Measurements from ENCODE around the gene ABCA12. TPM values are rescaled to one million over a fixed set of nuclear protein-coding genes. Genes with fewer than 3 reads are reported as not detected.

Gene ABCA12
- total and polyA plus RNA-seq, 2 donors (not counting 3 experiments of a cell fraction or from before 2014, with no cell fraction given), result not detected

DNA sequence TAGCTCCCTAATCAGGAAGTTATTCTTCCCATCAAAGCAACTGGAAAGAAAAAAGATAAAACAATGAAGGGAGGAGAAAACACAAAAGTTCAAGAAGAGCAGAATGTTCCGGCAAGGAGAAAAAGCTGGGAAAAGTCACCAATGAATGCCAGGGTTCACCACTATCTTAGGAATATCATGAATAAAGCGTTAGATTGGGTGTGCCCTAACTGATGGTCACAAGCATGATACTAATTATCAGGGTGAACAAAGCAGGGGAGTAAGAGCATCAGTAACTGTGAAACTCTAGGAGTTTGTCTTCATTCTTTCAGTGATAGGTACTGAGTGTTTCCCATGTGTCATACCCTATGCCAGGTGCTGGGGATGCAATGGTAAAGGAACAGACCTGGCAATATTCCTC lies 115.5 kb downstream of the ABCA12 start:
- Histone ChIP-seq H3K4me1 (ENCODE audit: control insufficient read depth, extremely low read depth, insufficient read depth, low read length) (no peaks in the 10 kb centered on the region), H3K79me2 (ENCODE audit: control insufficient read depth, insufficient read depth, low read length) (no peaks in the 10 kb centered on the region), H3K27ac (ENCODE audit: insufficient read depth, low read depth, low read length) (no peak overlapping the region), H3K9me1 (replicated peaks; ENCODE audit: control insufficient read depth, extremely low read depth, insufficient read depth, low read length) (no peaks in the 10 kb centered on the region), H3K27me3 (ENCODE audit: control insufficient read depth in 2 of 2, insufficient read depth in 2 of 2, low read length in 2 of 2) (no peaks in the 10 kb centered on the region), H3K4me3 (replicated peaks in 1 of 3; ENCODE audit: insufficient read depth in 1 of 3, low read depth in 1 of 3, low read length in 3 of 3) (no peak overlapping the region), H2AFZ (ENCODE audit: low read depth, low read length) (no peak overlapping the region), H3K36me3 (ENCODE audit: control insufficient read depth in 2 of 2, extremely low read depth in 1 of 2, insufficient read depth in 2 of 2, low read length in 2 of 2) (no peaks in the 10 kb centered on the region), H3K9ac (replicated peaks; ENCODE audit: extremely low read depth, insufficient read depth, low read length) (no peak overlapping the region), H4K20me1 (replicated peaks; ENCODE audit: control insufficient read depth, extremely low read depth, insufficient read depth, low read length) (no peaks in the 10 kb centered on the region), H3K4me2 (ENCODE audit: insufficient read depth, low read length) (no peak overlapping the region), H3K9me3 (replicated peaks; ENCODE audit: control insufficient read depth, insufficient read depth, low read length) (no peaks in the 10 kb centered on the region)
- CTCF ChIA-PET, result no interaction called here
- intact Hi-C loops (cut with micrococcal nuclease), result no loop called here
- dilution Hi-C loops (cut with MboI; ENCODE audit: extremely low pct_ligation_motif_present, low sequenced_read_pairs), result no loop called here
- POLR2A ChIA-PET, result no interaction called here
- no TSS peak for BruUV-seq (replicated peaks)
- no peak for FAIRE-seq
- TF ChIP-seq, protein P1, sequence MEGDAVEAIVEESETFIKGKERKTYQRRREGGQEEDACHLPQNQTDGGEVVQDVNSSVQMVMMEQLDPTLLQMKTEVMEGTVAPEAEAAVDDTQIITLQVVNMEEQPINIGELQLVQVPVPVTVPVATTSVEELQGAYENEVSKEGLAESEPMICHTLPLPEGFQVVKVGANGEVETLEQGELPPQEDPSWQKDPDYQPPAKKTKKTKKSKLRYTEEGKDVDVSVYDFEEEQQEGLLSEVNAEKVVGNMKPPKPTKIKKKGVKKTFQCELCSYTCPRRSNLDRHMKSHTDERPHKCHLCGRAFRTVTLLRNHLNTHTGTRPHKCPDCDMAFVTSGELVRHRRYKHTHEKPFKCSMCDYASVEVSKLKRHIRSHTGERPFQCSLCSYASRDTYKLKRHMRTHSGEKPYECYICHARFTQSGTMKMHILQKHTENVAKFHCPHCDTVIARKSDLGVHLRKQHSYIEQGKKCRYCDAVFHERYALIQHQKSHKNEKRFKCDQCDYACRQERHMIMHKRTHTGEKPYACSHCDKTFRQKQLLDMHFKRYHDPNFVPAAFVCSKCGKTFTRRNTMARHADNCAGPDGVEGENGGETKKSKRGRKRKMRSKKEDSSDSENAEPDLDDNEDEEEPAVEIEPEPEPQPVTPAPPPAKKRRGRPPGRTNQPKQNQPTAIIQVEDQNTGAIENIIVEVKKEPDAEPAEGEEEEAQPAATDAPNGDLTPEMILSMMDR (IDR thresholded peaks at IDR 0.05; ENCODE audit: extremely low read depth in 1 of 2, insufficient read depth in 1 of 2, low read depth in 1 of 2, low read length in 2 of 2), result no peak
- TF ChIP-seq POLR2AphosphoS5 (IDR thresholded peaks at IDR 0.05; ENCODE audit: insufficient read depth, low read depth, low read length) (no peak), GATA2 (IDR thresholded peaks at IDR 0.05; ENCODE audit: insufficient read depth, insufficient read length, low read depth, low read length) (no peak), POLR2A (IDR thresholded peaks at IDR 0.05; ENCODE audit: low read depth, low read length) (no peak), JUN (IDR thresholded peaks at IDR 0.05; ENCODE audit: borderline replicate concordance, insufficient read depth, insufficient read length, low read depth) (no peak), FOS (IDR thresholded peaks at IDR 0.05; ENCODE audit: borderline replicate concordance, insufficient read depth, low read length) (no peak), MYC (IDR thresholded peaks at IDR 0.05; ENCODE audit: low read depth, low read length) (no peak), EZH2 (IDR thresholded peaks at IDR 0.05; ENCODE audit: borderline replicate concordance, low read depth, low read length, severe bottlenecking) (no peak)
- TF ChIP-seq, protein P2, sequence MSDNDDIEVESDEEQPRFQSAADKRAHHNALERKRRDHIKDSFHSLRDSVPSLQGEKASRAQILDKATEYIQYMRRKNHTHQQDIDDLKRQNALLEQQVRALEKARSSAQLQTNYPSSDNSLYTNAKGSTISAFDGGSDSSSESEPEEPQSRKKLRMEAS (IDR thresholded peaks at IDR 0.05; ENCODE audit: insufficient read depth, insufficient read length), result no peak
- no peak for DNase-seq (ENCODE audit: low read depth, low spot score)

Measured in endothelial cell of umbilical vein (primary cell).